ENCODE measurements around the gene SMC1B. TPM values are rescaled to one million over a fixed set of nuclear protein-coding genes. Genes with fewer than 3 reads are reported as not detected.
A peak's percentile ranks its signal among the peaks of the same experiment; 100 is the strongest.
"Not testable (repeated sequence)": the region's sequence is repeated elsewhere in the genome, so short reads cannot be mapped to it uniquely, and the experiment has no call there.

Gene SMC1B
- total RNA-seq, 1 experiment from 2014 or later, result not detected

- peaks cover 6% of the 10 kb centered on the region for H3K4me1 ChIP-seq (ENCODE audit: insufficient read depth, low read length, poor library complexity, severe bottlenecking)
- H3K4me3 ChIP-seq (ENCODE audit: low read depth, low read length, poor library complexity, severe bottlenecking), result no peak overlapping the region
- no peaks in the 10 kb centered on the region for H3K9me3 ChIP-seq (ENCODE audit: low read depth, low read length, poor library complexity, severe bottlenecking)
- H3K27ac ChIP-seq (ENCODE audit: low read depth, low read length, poor library complexity, severe bottlenecking), result peak overlapping the region; percentile 65
- intact Hi-C loops (cut with micrococcal nuclease; ENCODE audit: unreplicated experiment), result no loop called here
- TF ChIP-seq, protein P1, sequence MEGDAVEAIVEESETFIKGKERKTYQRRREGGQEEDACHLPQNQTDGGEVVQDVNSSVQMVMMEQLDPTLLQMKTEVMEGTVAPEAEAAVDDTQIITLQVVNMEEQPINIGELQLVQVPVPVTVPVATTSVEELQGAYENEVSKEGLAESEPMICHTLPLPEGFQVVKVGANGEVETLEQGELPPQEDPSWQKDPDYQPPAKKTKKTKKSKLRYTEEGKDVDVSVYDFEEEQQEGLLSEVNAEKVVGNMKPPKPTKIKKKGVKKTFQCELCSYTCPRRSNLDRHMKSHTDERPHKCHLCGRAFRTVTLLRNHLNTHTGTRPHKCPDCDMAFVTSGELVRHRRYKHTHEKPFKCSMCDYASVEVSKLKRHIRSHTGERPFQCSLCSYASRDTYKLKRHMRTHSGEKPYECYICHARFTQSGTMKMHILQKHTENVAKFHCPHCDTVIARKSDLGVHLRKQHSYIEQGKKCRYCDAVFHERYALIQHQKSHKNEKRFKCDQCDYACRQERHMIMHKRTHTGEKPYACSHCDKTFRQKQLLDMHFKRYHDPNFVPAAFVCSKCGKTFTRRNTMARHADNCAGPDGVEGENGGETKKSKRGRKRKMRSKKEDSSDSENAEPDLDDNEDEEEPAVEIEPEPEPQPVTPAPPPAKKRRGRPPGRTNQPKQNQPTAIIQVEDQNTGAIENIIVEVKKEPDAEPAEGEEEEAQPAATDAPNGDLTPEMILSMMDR (conservative IDR thresholded peaks at IDR 0.05; ENCODE audit: low read depth, low read length), result no peak
- TF ChIP-seq EZH2 (IDR thresholded peaks at IDR 0.05; ENCODE audit: borderline replicate concordance, low read depth, low read length, poor library complexity, severe bottlenecking), result no peak
- CTCF ChIA-PET, result no interaction called here
- POLR2A ChIA-PET (ENCODE audit: low non-redundant PET), result no interaction called here
- BruUV-seq (replicated peaks), result no TSS peak
- peaks cover 25% of the 10 kb centered on the region for H3K36me3 ChIP-seq (ENCODE audit: insufficient read depth, low read length, poor library complexity, severe bottlenecking)
- DNase-seq (ENCODE audit: low spot score), result no peak
- no peaks in the 10 kb centered on the region for H3K27me3 ChIP-seq (replicated peaks; ENCODE audit: insufficient read depth, low read depth, low read length, poor library complexity)
Observed at GRCh38 chr22:45329530-45329936, 83.9 kb downstream of the SMC1B start.

GRCh38 chr22:45328822-45329529 is 84.4 kb downstream of the SMC1B start:
- ChIA-PET CTCF (no interaction called here), POLR2A (ENCODE audit: low non-redundant PET) (no interaction called here)
- peaks cover 24% of the 10 kb centered on the region for H3K36me3 ChIP-seq (ENCODE audit: insufficient read depth, low read length, poor library complexity, severe bottlenecking)

GRCh38 chr22:45328261-45328660 is 85.1 kb downstream of the SMC1B start:
- H3K4me1 ChIP-seq (ENCODE audit: insufficient read depth, low read length, poor library complexity, severe bottlenecking); intact Hi-C loops (cut with micrococcal nuclease; ENCODE audit: unreplicated experiment); BruUV-seq (replicated peaks); H3K4me3 ChIP-seq (ENCODE audit: low read depth, low read length, poor library complexity, severe bottlenecking); POLR2A ChIA-PET (ENCODE audit: low non-redundant PET); H3K27me3 ChIP-seq (replicated peaks; ENCODE audit: insufficient read depth, low read depth, low read length, poor library complexity); DNase-seq (ENCODE audit: low spot score); H3K9me3 ChIP-seq (ENCODE audit: low read depth, low read length, poor library complexity, severe bottlenecking): not testable (repeated sequence)
- Histone ChIP-seq H3K36me3 (ENCODE audit: insufficient read depth, low read length, poor library complexity, severe bottlenecking) (peaks cover 28% of the 10 kb centered on the region), H3K27ac (ENCODE audit: low read depth, low read length, poor library complexity, severe bottlenecking) (peak overlapping the region; percentile 22)
- CTCF ChIA-PET, result interaction anchor here (0.6 kb wide), 1 partner anchor 205 kb away, joined by 5 read pairs; no protein-coding TSS in a partner anchor

More at GRCh38 chr22:45328822-45329529, 84.4 kb downstream of the SMC1B start:
- no peaks in the 10 kb centered on the region for H3K27me3 ChIP-seq (replicated peaks; ENCODE audit: insufficient read depth, low read depth, low read length, poor library complexity)
- no TSS peak for BruUV-seq (replicated peaks)
- H3K4me1 ChIP-seq (ENCODE audit: insufficient read depth, low read length, poor library complexity, severe bottlenecking), result peaks cover 6% of the 10 kb centered on the region
- DNase-seq (ENCODE audit: low spot score), result peak; percentile 80
- no peak for TF ChIP-seq EZH2 (IDR thresholded peaks at IDR 0.05; ENCODE audit: borderline replicate concordance, low read depth, low read length, poor library complexity, severe bottlenecking)
- TF ChIP-seq, protein P1 (conservative IDR thresholded peaks at IDR 0.05; ENCODE audit: low read depth, low read length), result no peak
- H3K27ac ChIP-seq (ENCODE audit: low read depth, low read length, poor library complexity, severe bottlenecking), result peak overlapping the region; percentile 65
- intact Hi-C loops (cut with micrococcal nuclease; ENCODE audit: unreplicated experiment), result no loop called here
- no peak overlapping the region for H3K4me3 ChIP-seq (ENCODE audit: low read depth, low read length, poor library complexity, severe bottlenecking)
- no peaks in the 10 kb centered on the region for H3K9me3 ChIP-seq (ENCODE audit: low read depth, low read length, poor library complexity, severe bottlenecking)

GRCh38 chr22:45324311-45324711 is 89.1 kb downstream of the SMC1B start:
- no peak overlapping the region for H3K4me3 ChIP-seq (ENCODE audit: low read depth, low read length, poor library complexity, severe bottlenecking)
- ChIA-PET CTCF (no interaction called here), POLR2A (ENCODE audit: low non-redundant PET) (no interaction called here)
- TF ChIP-seq, protein P1 (conservative IDR thresholded peaks at IDR 0.05; ENCODE audit: low read depth, low read length), result no peak
- TF ChIP-seq EZH2 (IDR thresholded peaks at IDR 0.05; ENCODE audit: borderline replicate concordance, low read depth, low read length, poor library complexity, severe bottlenecking), result no peak
- intact Hi-C loops (cut with micrococcal nuclease; ENCODE audit: unreplicated experiment), result no loop called here
- no TSS peak for BruUV-seq (replicated peaks)
- peaks cover 9% of the 10 kb centered on the region for H3K4me1 ChIP-seq (ENCODE audit: insufficient read depth, low read length, poor library complexity, severe bottlenecking)
- no peaks in the 10 kb centered on the region for H3K9me3 ChIP-seq (ENCODE audit: low read depth, low read length, poor library complexity, severe bottlenecking)
- no peaks in the 10 kb centered on the region for H3K27me3 ChIP-seq (replicated peaks; ENCODE audit: insufficient read depth, low read depth, low read length, poor library complexity)
- peaks cover 31% of the 10 kb centered on the region for H3K36me3 ChIP-seq (ENCODE audit: insufficient read depth, low read length, poor library complexity, severe bottlenecking)
- no peak for DNase-seq (ENCODE audit: low spot score)
- H3K27ac ChIP-seq (ENCODE audit: low read depth, low read length, poor library complexity, severe bottlenecking), result no peak overlapping the region
